Spleen (tissue), 11 donors: ENCODE measurements around the gene GABPB1. TPM values are rescaled to one million over a fixed set of nuclear protein-coding genes. Genes with fewer than 3 reads are reported as not detected.

Source experiments
- DNase-seq: peaks from one replicate; pipeline ENCODE4 v3.0.0-alpha.2; 2020
- H3K27ac ChIP-seq, 8 donors: fragments of 200-600 bp; sonication (generic) in 7 of 8; 1 replicate in 4 of 8; 2 replicates in 4 of 8; pipeline versions ENCODE4 v1.5.0 to v1.8.0; 2016 to 2021; ENCODE audit warnings: inconsistent platforms in 4 of 8, mild to moderate bottlenecking in 4 of 8, moderate library complexity in 1 of 8
- H3K27me3 ChIP-seq, 7 donors: fragments of 200-600 bp; sonication (generic) in 6 of 7; replicated peaks in 1 of 7; 1 replicate in 4 of 7; 2 replicates in 3 of 7; pipeline versions ENCODE4 v1.5.0 to v1.8.0; 2016 to 2021; ENCODE audit warnings: inconsistent platforms in 3 of 7, mild to moderate bottlenecking in 1 of 7
- H3K36me3 ChIP-seq, 6 donors: fragments of 200-600 bp; sonication (generic) in 5 of 6; 1 replicate in 4 of 6; 2 replicates in 2 of 6; pipeline versions ENCODE4 v1.5.0 to v1.8.0; 2016 to 2021; ENCODE audit warnings: inconsistent platforms in 2 of 6
- H3K4me1 ChIP-seq, 6 donors: fragments of 200-600 bp; sonication (generic) in 5 of 6; 1 replicate in 3 of 6; 2 replicates in 3 of 6; pipeline versions ENCODE4 v1.5.0 to v1.8.0; 2016 to 2021; ENCODE audit warnings: inconsistent platforms in 3 of 6
- H3K4me3 ChIP-seq, 8 donors: fragments of 200-600 bp; sonication (generic) in 7 of 8; 1 replicate in 4 of 8; 2 replicates in 4 of 8; pipeline versions ENCODE4 v1.5.0 to v1.8.0; 2016 to 2021; ENCODE audit warnings: inconsistent platforms in 4 of 8, mild to moderate bottlenecking in 4 of 8, moderate library complexity in 2 of 8
- H3K9me3 ChIP-seq, 8 donors: fragments of 200-600 bp; sonication (generic) in 7 of 8; 1 replicate in 4 of 8; 2 replicates in 4 of 8; pipeline versions ENCODE4 v1.5.0 to v1.8.0; 2016 to 2021; ENCODE audit warnings: inconsistent platforms in 4 of 8
- POLR2A ChIP-seq, 3 donors: fragments of 450-650 bp; IDR thresholded peaks; one replicate each; pipeline ENCODE4 v1.5.1; 2017; ENCODE audit warnings: antibody characterized with exemption in 3 of 3, mild to moderate bottlenecking in 1 of 3
- POLR2AphosphoS5 ChIP-seq, 3 donors: sonication (generic); formaldehyde crosslinking; IDR thresholded peaks; one replicate each; pipeline ENCODE4 v1.5.1; 2017; ENCODE audit warnings: antibody characterized with exemption in 3 of 3
- WGBS, 5 donors: extraction: QIAGEN DNeasy Blood & Tissue Kit in 3 of 5; methylation state at CpG; one replicate each; pipeline versions ENCODE4 v1.1.5 to v1.1.7; 2013 to 2018; 5-methylcytosine and 5-hydroxymethylcytosine counted together
- intact Hi-C: fragments of 100-400 bp; cut with DNase I; formaldehyde crosslinking; loops from one replicate; pipeline ENCODE4 v1.15.0; 2023; ENCODE audit warnings: low total_unique reads
- polyA plus RNA-seq, 3 donors: library from polyadenylated mRNA; stranded (reverse); fragments of 200-250 nt; gene quantifications; one replicate each; pipeline ENCODE4 v1.2.1, GENCODE V29; 2013
- total RNA-seq, 7 donors: library from RNA; depleted of rRNA in 3 of 7; stranded (reverse); fragments of >200 nt in 3 of 7; fragmentation: NEBNext Ultra II Directional in 4 of 7; extraction: Animal tissue kit (Norgen Biotek cat#: 25700) in 4 of 7; gene quantifications; one replicate each; pipeline versions ENCODE4 v1.1.0 to v1.2.1, GENCODE V29; 2016 to 2021
- TF ChIP-seq, protein P1 (sequence below), 11 experiments: fragments of 200-600 bp in 7 of 11; fragments of 450-650 bp in 4 of 11; sonication (generic) in 4 of 11; IDR thresholded peaks in 8 of 11; conservative IDR thresholded peaks in 3 of 11; 1 replicate in 7 of 11; 2 replicates in 4 of 11; pipeline versions ENCODE4 v1.4.0 to v1.8.0; 2016 to 2021; ENCODE audit warnings: antibody characterized with exemption in 11 of 11, inconsistent platforms in 4 of 11, mild to moderate bottlenecking in 1 of 11
- donor health status: healthy with polysubstance abuse.
- donor health status: DM: no; HTN: no; CAD: no; lungs with moderate emphysema.
- donor health status: DM: no; HTN: no; CAD: no.
- donor health status: Bipolar disorder and iron deficiency.
- donor health status: healthy.
- donor health status: DM: no; HTN: no; CAD: no.
- donor health status: DM: yes; HTN: yes; CAD: no.

The GABPB1 gene
- total and polyA plus RNA-seq, 10 donors: 7.7 to 36.9 (median 21.8) TPM

DNA sequence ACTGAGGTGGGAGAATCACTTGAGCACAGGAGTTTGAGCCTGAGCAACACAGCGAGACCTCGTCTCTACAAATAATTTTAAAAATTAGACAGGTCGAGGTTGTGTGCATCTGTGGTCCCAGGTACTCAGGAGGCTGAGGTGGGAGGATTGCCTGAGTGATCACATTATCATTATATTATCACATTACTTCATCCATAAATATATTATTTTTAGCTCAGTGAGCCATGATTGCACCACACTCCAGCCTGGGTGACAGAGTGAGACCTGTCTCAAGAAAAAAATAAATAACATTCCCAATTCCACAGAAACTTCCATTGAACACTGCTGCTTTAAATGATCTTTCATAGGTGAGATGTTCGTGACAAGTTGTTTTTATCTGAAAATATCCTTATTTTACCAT lies 21.8 kb downstream of the GABPB1 start:
- no peaks in the 10 kb centered on the region for H3K9me3 ChIP-seq
- no peak for DNase-seq
- H3K27me3 ChIP-seq: no peaks in the 10 kb centered on the region
- peaks cover 0 to 6% (median 0%) of the 10 kb centered on the region in 6 donors for H3K36me3 ChIP-seq
- H3K4me3 ChIP-seq: no peak overlapping the region
- TF ChIP-seq POLR2AphosphoS5 (IDR thresholded peaks at IDR 0.05): no peak
- TF ChIP-seq, protein P1, sequence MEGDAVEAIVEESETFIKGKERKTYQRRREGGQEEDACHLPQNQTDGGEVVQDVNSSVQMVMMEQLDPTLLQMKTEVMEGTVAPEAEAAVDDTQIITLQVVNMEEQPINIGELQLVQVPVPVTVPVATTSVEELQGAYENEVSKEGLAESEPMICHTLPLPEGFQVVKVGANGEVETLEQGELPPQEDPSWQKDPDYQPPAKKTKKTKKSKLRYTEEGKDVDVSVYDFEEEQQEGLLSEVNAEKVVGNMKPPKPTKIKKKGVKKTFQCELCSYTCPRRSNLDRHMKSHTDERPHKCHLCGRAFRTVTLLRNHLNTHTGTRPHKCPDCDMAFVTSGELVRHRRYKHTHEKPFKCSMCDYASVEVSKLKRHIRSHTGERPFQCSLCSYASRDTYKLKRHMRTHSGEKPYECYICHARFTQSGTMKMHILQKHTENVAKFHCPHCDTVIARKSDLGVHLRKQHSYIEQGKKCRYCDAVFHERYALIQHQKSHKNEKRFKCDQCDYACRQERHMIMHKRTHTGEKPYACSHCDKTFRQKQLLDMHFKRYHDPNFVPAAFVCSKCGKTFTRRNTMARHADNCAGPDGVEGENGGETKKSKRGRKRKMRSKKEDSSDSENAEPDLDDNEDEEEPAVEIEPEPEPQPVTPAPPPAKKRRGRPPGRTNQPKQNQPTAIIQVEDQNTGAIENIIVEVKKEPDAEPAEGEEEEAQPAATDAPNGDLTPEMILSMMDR (IDR thresholded peaks at IDR 0.05 in 8 of 11, conservative IDR thresholded peaks at IDR 0.05 in 3 of 11): no peak
- TF ChIP-seq POLR2A (IDR thresholded peaks at IDR 0.05): no peak
- 93 to 98% (median 96%) methylated on average over 4 of the region's 4 CpGs for WGBS, 5 donors
- peaks cover 0 to 11% (median 0%) of the 10 kb centered on the region in 6 donors for H3K4me1 ChIP-seq
- intact Hi-C loops: no loop called here
- H3K27ac ChIP-seq: no peak overlapping the region

DNA sequence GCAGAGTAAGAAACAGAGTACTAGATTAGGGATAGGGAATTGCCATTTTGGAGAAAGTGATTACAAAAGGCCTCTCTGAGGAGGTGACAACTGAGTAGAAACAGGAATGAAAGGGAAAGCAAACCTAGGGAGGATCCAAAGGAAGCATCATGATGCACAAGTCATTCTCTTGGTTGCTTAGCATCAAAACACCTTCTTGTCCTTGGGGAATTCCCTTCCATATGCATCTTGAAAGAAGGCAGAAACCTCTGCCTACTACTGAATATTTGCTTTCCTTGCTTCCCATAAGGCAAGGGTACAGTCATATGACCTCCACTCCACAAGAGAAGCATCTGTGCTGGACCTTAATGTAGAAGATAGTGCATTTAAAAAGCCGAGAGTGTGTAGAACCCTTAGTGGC lies 24.1 kb downstream of the GABPB1 start:
- intact Hi-C loops: no loop called here
- no peak overlapping the region for H3K4me3 ChIP-seq
- peaks cover 0 to 11% (median 0%) of the 10 kb centered on the region in 6 donors for H3K4me1 ChIP-seq
- WGBS, 5 donors: 94 to 100% (median 95%) methylated on average over 1 of the region's 1 CpG
- no peaks in the 10 kb centered on the region for H3K36me3 ChIP-seq
- no peak for DNase-seq
- no peaks in the 10 kb centered on the region for H3K27me3 ChIP-seq
- no peak overlapping the region for H3K27ac ChIP-seq
- no peaks in the 10 kb centered on the region for H3K9me3 ChIP-seq
- no peak for TF ChIP-seq POLR2A (IDR thresholded peaks at IDR 0.05)
- TF ChIP-seq, protein P1 (IDR thresholded peaks at IDR 0.05 in 8 of 11, conservative IDR thresholded peaks at IDR 0.05 in 3 of 11): no peak
- TF ChIP-seq POLR2AphosphoS5 (IDR thresholded peaks at IDR 0.05): no peak

DNA sequence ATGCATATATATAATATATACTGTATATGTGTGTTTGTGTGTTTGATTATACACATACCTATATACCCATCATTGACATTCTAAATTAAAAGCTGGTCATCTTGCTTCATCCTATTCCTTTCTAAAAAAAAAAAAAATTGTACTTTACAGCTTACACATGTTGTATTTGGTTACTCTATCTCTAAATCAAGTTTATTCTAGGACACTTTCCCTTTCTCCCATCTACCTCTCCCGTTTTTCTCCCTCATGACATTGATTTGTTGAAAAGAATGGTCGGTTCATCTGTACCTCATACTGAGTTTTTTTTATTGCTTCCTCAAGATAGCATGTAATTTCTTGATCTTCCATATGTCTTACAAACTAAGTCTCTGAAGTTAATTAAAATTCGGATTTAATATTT lies 26.9 kb downstream of the GABPB1 start:
- Histone ChIP-seq H3K4me1 (no peaks in the 10 kb centered on the region), H3K4me3 (no peak overlapping the region), H3K27ac (no peak overlapping the region), H3K27me3 (no peaks in the 10 kb centered on the region), H3K9me3 (no peaks in the 10 kb centered on the region), H3K36me3 (no peaks in the 10 kb centered on the region)
- intact Hi-C loops: no loop called here
- no peak for DNase-seq
- TF ChIP-seq POLR2A (IDR thresholded peaks at IDR 0.05): no peak
- no peak for TF ChIP-seq POLR2AphosphoS5 (IDR thresholded peaks at IDR 0.05)
- TF ChIP-seq, protein P1 (IDR thresholded peaks at IDR 0.05 in 8 of 11, conservative IDR thresholded peaks at IDR 0.05 in 3 of 11): no peak
- WGBS, 5 donors: 93 to 96% (median 96%) methylated on average over 3 of the region's 3 CpGs

DNA sequence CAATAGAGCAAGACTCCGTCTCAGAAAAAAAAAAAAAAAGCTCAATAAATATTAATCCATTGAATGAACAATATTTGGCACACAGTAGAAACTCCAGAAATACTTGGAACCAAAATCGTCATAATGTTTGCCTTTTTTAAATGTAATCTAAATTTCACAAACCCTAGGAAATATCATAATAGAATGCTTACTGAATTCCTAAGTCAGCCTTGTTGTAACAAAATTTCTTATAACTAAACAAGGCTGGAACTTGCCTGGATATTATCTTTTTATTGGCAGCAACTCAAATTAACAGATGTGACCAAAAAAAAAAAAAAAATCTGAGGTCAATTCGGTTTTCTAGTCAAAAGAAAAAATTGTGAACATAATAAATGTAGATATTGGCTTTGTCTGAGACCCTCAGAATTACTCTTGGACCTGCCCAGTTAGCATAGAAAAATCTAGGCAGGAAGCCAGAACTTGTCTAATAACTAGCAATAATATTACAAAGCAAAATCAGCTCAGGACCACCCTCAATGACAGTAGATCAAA lies 33.3 kb downstream of the GABPB1 start:
- H3K27me3 ChIP-seq: no peaks in the 10 kb centered on the region
- peaks cover 0 to 9% (median 0%) of the 10 kb centered on the region in 6 donors for H3K36me3 ChIP-seq
- no peaks in the 10 kb centered on the region for H3K9me3 ChIP-seq
- no peak for TF ChIP-seq POLR2A (IDR thresholded peaks at IDR 0.05)
- TF ChIP-seq, protein P1 (IDR thresholded peaks at IDR 0.05 in 8 of 11, conservative IDR thresholded peaks at IDR 0.05 in 3 of 11): no peak
- TF ChIP-seq POLR2AphosphoS5 (IDR thresholded peaks at IDR 0.05): no peak
- WGBS, 5 donors: 80 to 89% (median 81%) methylated on average over 3 of the region's 3 CpGs
- no peak overlapping the region for H3K4me3 ChIP-seq
- DNase-seq: no peak
- intact Hi-C loops: no loop called here
- no peak overlapping the region for H3K27ac ChIP-seq
- H3K4me1 ChIP-seq: peaks cover 0 to 16% (median 5%) of the 10 kb centered on the region in 6 donors
